GM20000 (cell line): ENCODE results near the gene DMD.

Source experiments
- DNase-seq: peaks from one replicate; pipeline ENCODE4 v3.0.0; 2012; ENCODE audit warnings: low spot score
- CTCF ChIP-seq: IDR thresholded peaks from 2 replicates; pipeline ENCODE4 v1.5.1; 2012; ENCODE audit warnings: mild to moderate bottlenecking, control low read depth; ENCODE audit errors: extremely low read depth, missing control alignments

Gene DMD

GRCh38 chrX:32998776-32999175, 212.6 kb downstream of the DMD start:
- TF ChIP-seq CTCF, result no peak
- DNase-seq, result no peak

- TF ChIP-seq CTCF, result no peak
- DNase-seq, result no peak
Measured at GRCh38 chrX:32995427-32995826, 215.9 kb downstream of the DMD start.

- no peak for DNase-seq
- TF ChIP-seq CTCF, result no peak
Measured at GRCh38 chrX:32987142-32987541, 224.2 kb downstream of the DMD start.

- no peak for TF ChIP-seq CTCF
- no peak for DNase-seq
Measured at GRCh38 chrX:32985544-32985943, 225.8 kb downstream of the DMD start.

GRCh38 chrX:32966821-32967355, 244.5 kb downstream of the DMD start:
- no peak for DNase-seq
- no peak for TF ChIP-seq CTCF

- DNase-seq, result no peak
- no peak for TF ChIP-seq CTCF
Measured at GRCh38 chrX:32954125-32954524, 257.2 kb downstream of the DMD start.

GRCh38 chrX:32948130-32948529, 263.2 kb downstream of the DMD start:
- no peak for DNase-seq
- TF ChIP-seq CTCF, result no peak
